Upper lobe of left lung (tissue), 6 donors: ENCODE data around the gene FBLN5. TPM values are rescaled to one million over a fixed set of nuclear protein-coding genes. Genes with fewer than 3 reads are reported as not detected.

Source experiments
- ATAC-seq, 2 donors: fragments of 200-7000 bp; cut with Tn5 transposase; one replicate each; pipeline ENCODE4 v1.9.1; 2022; ENCODE audit warnings: mild to moderate bottlenecking in 2 of 2, moderate library complexity in 2 of 2; ENCODE audit not compliant: low FRiP score in 2 of 2
- DNase-seq, 2 donors: peaks; one replicate each; pipeline ENCODE4 v3.0.0-alpha.2; 2019 to 2020
- H3K27ac ChIP-seq, 4 donors: fragments of 200-600 bp; sonication (generic); one replicate each; pipeline ENCODE4 v1.5.1; 2016 to 2019
- H3K27me3 ChIP-seq, 4 donors: fragments of 200-600 bp; sonication (generic); one replicate each; pipeline ENCODE4 v1.5.1; 2017 to 2019
- H3K36me3 ChIP-seq, 4 donors: fragments of 200-600 bp; sonication (generic); one replicate each; pipeline ENCODE4 v1.5.1; 2016 to 2019
- H3K4me1 ChIP-seq, 4 donors: fragments of 200-600 bp; sonication (generic); one replicate each; pipeline ENCODE4 v1.5.1; 2018 to 2019
- H3K4me3 ChIP-seq, 4 donors: fragments of 200-600 bp; sonication (generic); one replicate each; pipeline ENCODE4 v1.5.1; 2017 to 2019; ENCODE audit warnings: mild to moderate bottlenecking in 2 of 4, moderate library complexity in 1 of 4
- H3K9me3 ChIP-seq, 4 donors: fragments of 200-600 bp; sonication (generic); one replicate each; pipeline ENCODE4 v1.5.1; 2018 to 2019
- EP300 ChIP-seq, 4 donors: sonication (generic); formaldehyde crosslinking; IDR thresholded peaks; one replicate each; pipeline ENCODE4 v1.5.1; 2017; ENCODE audit warnings: antibody characterized with exemption in 4 of 4, control low read depth in 2 of 4
- POLR2A ChIP-seq, 4 donors: fragments of 450-650 bp; IDR thresholded peaks; one replicate each; pipeline ENCODE4 v1.5.1; 2016 to 2017; ENCODE audit warnings: antibody characterized with exemption in 4 of 4, mild to moderate bottlenecking in 2 of 4
- POLR2AphosphoS5 ChIP-seq, 2 donors: sonication (generic); formaldehyde crosslinking; IDR thresholded peaks; one replicate each; pipeline ENCODE4 v1.5.1; 2017; ENCODE audit warnings: antibody characterized with exemption in 2 of 2
- WGBS, 2 donors: methylation state at CpG; one replicate each; pipeline ENCODE4 v1.1.5; 2017 to 2018; 5-methylcytosine and 5-hydroxymethylcytosine counted together
- total RNA-seq, 6 donors: library from RNA; depleted of rRNA in 4 of 6; stranded (reverse); fragments of >200 nt in 4 of 6; gene quantifications; one replicate each; pipeline versions ENCODE4 v1.1.0 to v1.2.1, GENCODE V29; 2016 to 2021
- TF ChIP-seq, protein P1 (sequence below), 6 experiments: fragments of 450-650 bp in 4 of 6; fragments of 200-600 bp in 2 of 6; sonication (generic) in 2 of 6; IDR thresholded peaks; one replicate each; pipeline ENCODE4 v1.5.1; 2016 to 2019; ENCODE audit warnings: antibody characterized with exemption in 6 of 6
- donor health status: DM: no; HTN: no; CAD: no; lungs with moderate emphysema.
- donor health status: DM: no; HTN: yes; CAD: no; lungs with severe emphysema.

Gene FBLN5, protein sequence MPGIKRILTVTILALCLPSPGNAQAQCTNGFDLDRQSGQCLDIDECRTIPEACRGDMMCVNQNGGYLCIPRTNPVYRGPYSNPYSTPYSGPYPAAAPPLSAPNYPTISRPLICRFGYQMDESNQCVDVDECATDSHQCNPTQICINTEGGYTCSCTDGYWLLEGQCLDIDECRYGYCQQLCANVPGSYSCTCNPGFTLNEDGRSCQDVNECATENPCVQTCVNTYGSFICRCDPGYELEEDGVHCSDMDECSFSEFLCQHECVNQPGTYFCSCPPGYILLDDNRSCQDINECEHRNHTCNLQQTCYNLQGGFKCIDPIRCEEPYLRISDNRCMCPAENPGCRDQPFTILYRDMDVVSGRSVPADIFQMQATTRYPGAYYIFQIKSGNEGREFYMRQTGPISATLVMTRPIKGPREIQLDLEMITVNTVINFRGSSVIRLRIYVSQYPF
- 100 to 1,000 TPM in 5 of 6 donors, 10 to 100 TPM in 1; 53.8 to 196 (median 133) TPM for total RNA-seq

DNA sequence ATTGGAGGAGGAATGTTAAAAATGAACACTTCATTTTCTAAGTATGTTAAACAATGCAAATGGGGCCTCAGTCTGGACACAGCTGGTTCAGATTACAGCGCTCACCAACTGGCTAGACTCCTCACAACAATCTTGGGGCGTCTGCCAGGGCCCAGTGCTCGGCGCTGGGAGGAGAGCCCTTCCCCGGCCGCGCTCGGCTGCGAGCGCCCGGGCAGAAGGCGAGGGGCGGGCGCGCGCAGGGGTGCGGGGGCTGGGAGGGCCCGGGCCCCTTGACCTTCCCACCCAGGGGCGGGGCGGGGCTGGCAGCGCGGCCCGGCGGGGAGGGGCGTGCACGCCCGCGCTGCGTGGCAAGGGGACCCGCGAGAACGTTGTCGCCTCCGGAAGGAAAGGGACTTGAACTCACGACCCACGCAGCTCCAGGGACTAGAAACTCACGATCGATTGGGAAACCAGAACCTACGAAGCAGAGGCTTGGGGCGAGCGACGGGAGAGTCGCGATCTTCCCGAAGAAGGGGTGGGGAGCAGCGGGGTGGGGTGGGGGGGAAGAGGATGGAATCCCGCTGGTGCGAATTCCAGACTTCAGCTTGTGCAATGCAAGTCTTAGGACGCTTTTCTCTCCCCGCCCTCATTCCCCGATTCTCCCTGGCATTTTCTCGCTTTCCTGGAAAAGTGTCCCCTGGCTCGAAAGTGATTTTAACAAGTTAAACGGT lies at the start of gene FBLN5:
Gene FBLN5 (minus strand): TSS at position 220 of the 710 bp plus-strand sequence. CDS start 465 bp downstream, outside the sequence.
- H3K9me3 ChIP-seq = no peaks in the 10 kb centered on the region
- no peaks in the 10 kb centered on the region for H3K27me3 ChIP-seq
- peak in 1 of 2 donors; percentile 43 for TF ChIP-seq POLR2AphosphoS5 (IDR thresholded peaks at IDR 0.05)
- TF ChIP-seq EP300 (IDR thresholded peaks at IDR 0.05) = no peak
- peak in 1 of 4 donors; percentile 55 for TF ChIP-seq POLR2A (IDR thresholded peaks at IDR 0.05)
- TF ChIP-seq, protein P1, sequence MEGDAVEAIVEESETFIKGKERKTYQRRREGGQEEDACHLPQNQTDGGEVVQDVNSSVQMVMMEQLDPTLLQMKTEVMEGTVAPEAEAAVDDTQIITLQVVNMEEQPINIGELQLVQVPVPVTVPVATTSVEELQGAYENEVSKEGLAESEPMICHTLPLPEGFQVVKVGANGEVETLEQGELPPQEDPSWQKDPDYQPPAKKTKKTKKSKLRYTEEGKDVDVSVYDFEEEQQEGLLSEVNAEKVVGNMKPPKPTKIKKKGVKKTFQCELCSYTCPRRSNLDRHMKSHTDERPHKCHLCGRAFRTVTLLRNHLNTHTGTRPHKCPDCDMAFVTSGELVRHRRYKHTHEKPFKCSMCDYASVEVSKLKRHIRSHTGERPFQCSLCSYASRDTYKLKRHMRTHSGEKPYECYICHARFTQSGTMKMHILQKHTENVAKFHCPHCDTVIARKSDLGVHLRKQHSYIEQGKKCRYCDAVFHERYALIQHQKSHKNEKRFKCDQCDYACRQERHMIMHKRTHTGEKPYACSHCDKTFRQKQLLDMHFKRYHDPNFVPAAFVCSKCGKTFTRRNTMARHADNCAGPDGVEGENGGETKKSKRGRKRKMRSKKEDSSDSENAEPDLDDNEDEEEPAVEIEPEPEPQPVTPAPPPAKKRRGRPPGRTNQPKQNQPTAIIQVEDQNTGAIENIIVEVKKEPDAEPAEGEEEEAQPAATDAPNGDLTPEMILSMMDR (IDR thresholded peaks at IDR 0.05) = no peak
- peak; percentile 92 to 93 for ATAC-seq
- H3K27ac ChIP-seq = peak within 1 kb of the TSS; percentile 74 to 80 (median 80)
- 7 to 15% methylated on average over 27 to 49 of the region's 54 CpGs for WGBS, 2 donors
- peak within 1 kb of the TSS; percentile 47 to 65 (median 53) for H3K4me3 ChIP-seq
- H3K36me3 ChIP-seq = no peaks in the 10 kb centered on the region
- H3K4me1 ChIP-seq = peaks cover 7 to 32% (median 10%) of the 10 kb centered on the region in 4 donors
- peak; percentile 63 to 94 for DNase-seq

DNA sequence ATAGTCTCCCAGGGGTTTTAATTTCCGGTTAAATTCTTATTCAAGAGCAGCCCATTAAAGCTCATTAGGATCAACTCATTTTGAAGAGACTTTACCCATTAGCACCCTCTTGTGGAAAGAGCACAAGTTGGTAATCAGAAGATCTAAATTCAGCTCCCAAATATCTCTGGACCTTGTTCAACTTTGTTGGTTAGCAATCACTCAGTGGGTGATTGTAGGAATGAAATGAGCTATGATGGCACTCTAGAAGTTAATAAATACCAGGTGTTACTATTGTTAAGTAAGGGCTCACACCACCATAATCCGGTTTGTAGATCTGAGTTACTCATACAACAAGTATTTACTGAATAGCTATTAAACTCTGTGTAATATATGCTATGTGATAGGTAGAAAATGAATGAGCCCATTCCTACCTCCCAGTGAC lies 49.5 kb upstream of the FBLN5 start:
- peak; percentile 82 to 95 for ATAC-seq
- no peak for DNase-seq
- H3K4me3 ChIP-seq = no peak overlapping the region
- TF ChIP-seq, protein P1 (IDR thresholded peaks at IDR 0.05) = peak; percentile 26 to 68 (median 49)
- TF ChIP-seq POLR2A (IDR thresholded peaks at IDR 0.05) = no peak
- peak in 1 of 2 donors; percentile 20 for TF ChIP-seq POLR2AphosphoS5 (IDR thresholded peaks at IDR 0.05)
- TF ChIP-seq EP300 (IDR thresholded peaks at IDR 0.05) = no peak
- H3K9me3 ChIP-seq = no peaks in the 10 kb centered on the region
- no peaks in the 10 kb centered on the region for H3K27me3 ChIP-seq
- peaks cover 8 to 47% (median 17%) of the 10 kb centered on the region in 4 donors for H3K36me3 ChIP-seq
- H3K4me1 ChIP-seq = peaks cover 10 to 23% (median 18%) of the 10 kb centered on the region in 4 donors
- WGBS, 2 donors = 27 to 33% methylated on average over 2 of the region's 2 CpGs
- peak overlapping the region in 2 of 4 donors; percentile 12 to 14 for H3K27ac ChIP-seq

DNA sequence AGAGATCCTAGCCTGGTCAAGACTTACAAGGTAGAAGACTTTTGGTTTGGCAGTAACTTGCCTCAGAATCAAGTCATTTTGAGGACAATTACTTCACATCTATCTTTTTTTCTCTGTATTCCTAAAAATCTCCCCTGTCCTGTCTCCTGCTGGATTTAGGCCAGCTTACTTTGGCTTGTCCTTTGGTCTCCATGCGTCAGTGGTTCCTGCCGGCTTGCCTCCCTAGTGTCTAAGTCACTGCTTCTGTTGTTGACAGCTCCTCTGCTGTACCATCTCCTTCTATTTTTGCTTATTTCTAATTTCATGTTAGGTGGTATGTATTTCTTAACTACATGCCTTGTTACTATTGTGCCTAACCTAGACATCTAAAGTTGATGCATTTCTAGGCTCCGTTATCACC lies 39.7 kb upstream of the FBLN5 start:
- ATAC-seq = no peak
- 85 to 87% methylated on average over 3 of the region's 3 CpGs for WGBS, 2 donors
- Histone ChIP-seq H3K27ac (no peak overlapping the region), H3K27me3 (no peaks in the 10 kb centered on the region), H3K4me3 (no peak overlapping the region), H3K4me1 (peaks cover 12 to 27% (median 19%) of the 10 kb centered on the region in 4 donors), H3K36me3 (peaks cover 3 to 49% (median 17%) of the 10 kb centered on the region in 4 donors), H3K9me3 (no peaks in the 10 kb centered on the region)
- no peak for DNase-seq
- TF ChIP-seq EP300 (IDR thresholded peaks at IDR 0.05) = no peak
- TF ChIP-seq, protein P1 (IDR thresholded peaks at IDR 0.05) = no peak
- no peak for TF ChIP-seq POLR2AphosphoS5 (IDR thresholded peaks at IDR 0.05)
- no peak for TF ChIP-seq POLR2A (IDR thresholded peaks at IDR 0.05)

DNA sequence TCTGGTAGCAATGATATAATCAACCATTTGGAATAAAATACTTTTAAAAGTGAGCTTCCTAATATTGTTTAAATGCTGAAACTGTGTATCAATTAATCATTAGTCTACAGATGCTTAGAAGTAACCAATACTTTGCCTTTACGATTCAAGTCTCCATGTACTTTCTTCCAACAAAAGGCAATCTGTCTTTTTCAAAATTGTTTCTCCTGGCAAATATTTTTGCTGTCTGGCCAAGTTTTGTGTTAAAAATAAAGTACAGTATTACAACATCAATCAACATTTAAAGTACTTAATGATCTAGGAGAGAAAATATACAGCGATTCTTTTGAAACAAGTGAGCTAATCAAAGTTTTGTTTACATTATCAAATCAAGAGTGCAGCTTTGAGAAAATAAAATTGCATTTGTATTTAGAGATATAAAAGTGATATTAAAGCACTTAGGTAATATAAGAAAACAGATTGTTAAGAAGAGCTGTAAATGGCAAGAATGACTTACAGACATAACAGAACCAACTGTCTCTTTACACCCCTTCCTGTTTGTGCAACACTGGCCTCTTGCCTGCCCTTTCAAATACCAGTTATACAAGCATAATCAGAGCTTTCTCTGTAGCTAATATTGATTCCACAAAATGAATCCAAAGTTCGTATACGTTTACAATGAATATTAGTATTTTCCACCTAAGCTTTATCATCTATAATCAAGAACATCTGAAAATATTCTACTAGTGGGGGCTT lies 38.2 kb upstream of the FBLN5 start:
- H3K36me3 ChIP-seq = peaks cover 0 to 36% (median 11%) of the 10 kb centered on the region in 4 donors
- no peak for TF ChIP-seq POLR2A (IDR thresholded peaks at IDR 0.05)
- no peak for ATAC-seq
- H3K4me1 ChIP-seq = peaks cover 12 to 27% (median 19%) of the 10 kb centered on the region in 4 donors
- H3K27me3 ChIP-seq = no peaks in the 10 kb centered on the region
- H3K4me3 ChIP-seq = no peak overlapping the region
- peak in 1 of 2 donors; percentile 27 for DNase-seq
- H3K27ac ChIP-seq = peak overlapping the region; percentile 10 to 57 (median 33)
- H3K9me3 ChIP-seq = no peaks in the 10 kb centered on the region
- WGBS, 2 donors = 16 to 29% methylated on average over 4 of the region's 4 CpGs
